Naive thymus-derived CD4-positive, alpha-beta T cell (primary cell): Measurements from ENCODE around the gene ADGRL4. TPM values are rescaled to one million over a fixed set of nuclear protein-coding genes. Genes with fewer than 3 reads are reported as not detected.

Experiments used
- ATAC-seq: fragments of 150-1000 bp; cut with Tn5 transposase; 2 replicates; pipeline ENCODE4 v1.10.0; 2021; ENCODE audit warnings: mild to moderate bottlenecking, moderate library complexity
- CTCF ChIA-PET: fragments of 350-600 bp; sonication (Branson Sonifier 250); formaldehyde crosslinking; loops from one replicate; lab custom pipeline; 2021; ENCODE audit warnings: antibody characterized with exemption; lab: Charles Lee
- POLR2A ChIA-PET: fragments of 350-600 bp; sonication (Branson Sonifier 250); formaldehyde crosslinking; loops from one replicate; lab custom pipeline; 2021; ENCODE audit warnings: antibody characterized with exemption, inconsistent platforms; lab: Charles Lee
- DNase-seq, 9 donors: peaks; one replicate each; pipeline versions ENCODE4 v3.0.0 to v3.0.0-alpha.2; 2020 to 2022; ENCODE audit warnings: mixed read lengths in 1 of 9
- H3K27ac ChIP-seq: one replicate; pipeline ENCODE4 v1.7.0; 2013; ENCODE audit warnings: mild to moderate bottlenecking, low read depth, low read length, moderate library complexity
- H3K27me3 ChIP-seq, 2 donors: one replicate each; pipeline ENCODE4 v1.7.0; 2013; ENCODE audit warnings: low read length in 2 of 2, mild to moderate bottlenecking in 2 of 2, moderate library complexity in 2 of 2; ENCODE audit not compliant: control insufficient read depth in 2 of 2, insufficient read depth in 2 of 2
- H3K36me3 ChIP-seq, 3 experiments: 1 replicate in 2 of 3; 2 replicates in 1 of 3; pipeline ENCODE4 v1.7.0; 2013; ENCODE audit warnings: low read length in 3 of 3, mild to moderate bottlenecking in 3 of 3, moderate library complexity in 1 of 3; ENCODE audit not compliant: insufficient read depth in 3 of 3, control insufficient read depth in 2 of 3
- H3K4me1 ChIP-seq, 2 donors: one replicate each; pipeline ENCODE4 v1.7.0; 2013; ENCODE audit warnings: low read length in 2 of 2, mild to moderate bottlenecking in 2 of 2, moderate library complexity in 1 of 2; ENCODE audit not compliant: control insufficient read depth in 2 of 2, insufficient read depth in 2 of 2
- H3K4me3 ChIP-seq: 2 replicates; pipeline ENCODE4 v1.7.0; 2013; ENCODE audit warnings: mild to moderate bottlenecking, low read length
- H3K9me3 ChIP-seq, 3 experiments: 1 replicate in 2 of 3; 2 replicates in 1 of 3; pipeline ENCODE4 v1.7.0; 2013; ENCODE audit warnings: low read length in 3 of 3; ENCODE audit not compliant: control insufficient read depth in 2 of 3
- H3K27ac Mint-ChIP-seq, 9 donors: one replicate each; pipeline ENCODE4 v1.8.0; 2020 to 2022; ENCODE audit warnings: mixed read lengths in 9 of 9, mild to moderate bottlenecking in 8 of 9, moderate library complexity in 5 of 9, inconsistent platforms in 2 of 9
- H3K27me3 Mint-ChIP-seq, 5 donors: one replicate each; pipeline ENCODE4 v1.8.0; 2021 to 2022; ENCODE audit warnings: mixed read lengths in 5 of 5, mild to moderate bottlenecking in 1 of 5
- H3K36me3 Mint-ChIP-seq, 5 donors: one replicate each; pipeline ENCODE4 v1.8.0; 2020 to 2022; ENCODE audit warnings: mixed read lengths in 5 of 5, mild to moderate bottlenecking in 3 of 5, inconsistent platforms in 1 of 5
- H3K4me1 Mint-ChIP-seq, 7 donors: one replicate each; pipeline ENCODE4 v1.8.0; 2020 to 2022; ENCODE audit warnings: mixed read lengths in 7 of 7, mild to moderate bottlenecking in 3 of 7, inconsistent platforms in 1 of 7
- H3K4me3 Mint-ChIP-seq, 10 donors: one replicate each; pipeline ENCODE4 v1.8.0; 2020 to 2022; ENCODE audit warnings: mild to moderate bottlenecking in 10 of 10, mixed read lengths in 10 of 10, moderate library complexity in 6 of 10, inconsistent platforms in 2 of 10
- H3K9me3 Mint-ChIP-seq, 11 donors: one replicate each; pipeline ENCODE4 v1.8.0; 2020 to 2022; ENCODE audit warnings: mixed read lengths in 11 of 11, mild to moderate bottlenecking in 4 of 11, inconsistent platforms in 1 of 11, moderate library complexity in 1 of 11
- intact Hi-C, 2 donors: fragments of 100-400 bp; cut with micrococcal nuclease; formaldehyde crosslinking; loops; one replicate each; pipeline ENCODE4 v1.15.1; 2023
- polyA plus RNA-seq, 2 donors: library from polyadenylated mRNA; unstranded; fragments of 300-500 nt; fragmentation: Illumina TruSeq; gene quantifications; one replicate each; pipeline ENCODE4 v1.2.3, GENCODE V29; 2021
- total RNA-seq, 6 experiments: library from RNA in 5 of 6; stranded (reverse) in 5 of 6; gene quantifications; 1 replicate in 5 of 6; 2 replicates in 1 of 6; pipeline ENCODE4 v1.2.3 and lab custom pipeline; 2021 to 2026

The ADGRL4 gene
- total and polyA plus RNA-seq, 7 experiments from 2014 or later: not detected

GRCh38 chr1:78843546-78843945, 163.0 kb downstream of the ADGRL4 start:
- Mint-ChIP-seq H3K27ac (no peak overlapping the region), H3K36me3 (no peaks in the 10 kb centered on the region), H3K4me3 (no peak overlapping the region), H3K9me3 (peaks cover 0 to 4% (median 0%) of the 10 kb centered on the region in 11 donors), H3K27me3 (peaks cover 0 to 6% (median 0%) of the 10 kb centered on the region in 5 donors), H3K4me1 (peaks cover 0 to 6% (median 0%) of the 10 kb centered on the region in 7 donors)
- no peaks in the 10 kb centered on the region for H3K36me3 ChIP-seq
- H3K27ac ChIP-seq: no peak overlapping the region
- intact Hi-C loops: no loop called here
- H3K9me3 ChIP-seq: no peaks in the 10 kb centered on the region
- H3K4me1 ChIP-seq: no peaks in the 10 kb centered on the region
- POLR2A ChIA-PET: no interaction called here
- H3K27me3 ChIP-seq: no peaks in the 10 kb centered on the region
- no peak overlapping the region for H3K4me3 ChIP-seq
- ATAC-seq (no peak), DNase-seq (no peak)
- CTCF ChIA-PET: no interaction called here

- Mint-ChIP-seq H3K9me3 (peaks cover 0 to 4% (median 0%) of the 10 kb centered on the region in 11 donors), H3K36me3 (no peaks in the 10 kb centered on the region), H3K27ac (no peak overlapping the region), H3K4me1 (peaks cover 0 to 6% (median 0%) of the 10 kb centered on the region in 7 donors), H3K27me3 (peaks cover 0 to 6% (median 0%) of the 10 kb centered on the region in 5 donors), H3K4me3 (no peak overlapping the region)
- intact Hi-C loops: no loop called here
- CTCF ChIA-PET: no interaction called here
- no peak overlapping the region for H3K4me3 ChIP-seq
- no peaks in the 10 kb centered on the region for H3K4me1 ChIP-seq
- ATAC-seq (no peak), DNase-seq (no peak)
- POLR2A ChIA-PET: no interaction called here
- no peaks in the 10 kb centered on the region for H3K36me3 ChIP-seq
- H3K27ac ChIP-seq: no peak overlapping the region
- no peaks in the 10 kb centered on the region for H3K27me3 ChIP-seq
- no peaks in the 10 kb centered on the region for H3K9me3 ChIP-seq
Observed at GRCh38 chr1:78843111-78843510, 163.4 kb downstream of the ADGRL4 start.

DNA sequence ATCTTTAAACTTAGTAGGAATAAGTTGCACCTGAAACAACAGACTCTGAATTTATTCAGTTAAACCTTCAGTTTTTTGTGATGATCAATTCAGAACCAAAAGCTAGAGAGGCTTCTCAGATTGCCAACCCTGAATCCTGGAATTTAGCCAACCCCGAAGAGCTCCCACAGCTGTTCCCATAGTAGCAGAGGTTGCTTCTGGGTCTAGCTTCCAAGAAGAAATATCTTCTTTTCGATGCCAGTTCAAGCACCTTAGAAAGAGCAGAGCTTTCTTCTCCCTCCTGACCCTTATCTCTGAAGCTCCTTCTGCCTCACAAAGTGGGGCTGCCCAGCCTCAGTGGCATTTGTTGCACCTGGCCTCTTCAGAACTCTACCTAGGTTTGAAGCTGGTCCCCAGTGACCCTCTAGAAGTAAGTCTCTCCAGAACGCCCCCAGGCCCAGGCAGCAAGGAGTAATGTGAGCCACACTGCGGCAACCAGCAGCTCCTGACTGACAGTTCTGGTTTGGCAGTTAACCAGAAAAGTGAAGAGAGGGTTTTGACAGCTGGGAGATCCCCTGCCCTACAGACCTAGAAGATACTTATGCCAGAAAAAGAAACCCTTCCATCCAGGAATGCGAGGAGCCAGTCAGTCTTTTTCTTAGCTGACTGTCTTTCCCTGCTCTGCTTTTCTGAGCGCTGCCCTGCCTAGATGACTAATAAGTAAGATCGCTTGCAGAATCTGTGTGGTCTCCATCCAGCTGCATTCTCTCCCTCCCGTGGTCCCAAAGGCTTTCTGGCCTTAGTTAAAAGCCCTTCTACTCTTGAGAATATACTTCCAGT, 165.9 kb downstream of the ADGRL4 start:
- Histone ChIP-seq H3K27me3 (no peaks in the 10 kb centered on the region), H3K4me3 (no peak overlapping the region), H3K4me1 (peaks cover 0 to 5% of the 10 kb centered on the region in 2 donors), H3K36me3 (no peaks in the 10 kb centered on the region), H3K9me3 (no peaks in the 10 kb centered on the region), H3K27ac (no peak overlapping the region)
- CTCF ChIA-PET: no interaction called here
- no peak for DNase-seq
- POLR2A ChIA-PET: no interaction called here
- H3K36me3 Mint-ChIP-seq: no peaks in the 10 kb centered on the region
- no peak overlapping the region for H3K4me3 Mint-ChIP-seq
- intact Hi-C loops: loop anchor here in 1 of 2 donors (2.0 kb wide), 1 partner anchor 512 kb away; no protein-coding TSS in a partner anchor
- H3K4me1 Mint-ChIP-seq: peaks cover 6 to 17% (median 12%) of the 10 kb centered on the region in 7 donors
- no peak overlapping the region for H3K27ac Mint-ChIP-seq
- peaks cover 0 to 6% (median 0%) of the 10 kb centered on the region in 5 donors for H3K27me3 Mint-ChIP-seq
- H3K9me3 Mint-ChIP-seq: peaks cover 0 to 4% (median 0%) of the 10 kb centered on the region in 11 donors
- no peak for ATAC-seq
